ENCODE measurements around the gene IL1RAPL1. TPM values are rescaled to one million over a fixed set of nuclear protein-coding genes. Genes with fewer than 3 reads are reported as not detected.
A peak's percentile ranks its signal among the peaks of the same experiment; 100 is the strongest.

IL1RAPL1 gene
- polyA plus RNA-seq, 1 of the 3 experiments (the other 2 are of a cell fraction): 2.8 TPM

- no peak for DNase-seq
- Histone ChIP-seq H3F3A (replicated peaks; ENCODE audit: insufficient read depth) (peaks cover 39% of the 10 kb centered on the region), H3K79me2 (ENCODE audit: insufficient read depth) (0 out of 2 replicates have a peak, but pooled peaks cover 3% of the 10 kb centered on the region), H4K20me1 (ENCODE audit: insufficient read depth) (no peaks in the 10 kb centered on the region), H3K9me3 (no peaks in the 10 kb centered on the region; the same call in 1 of the 2 replicates), H3K36me3 (replicated peaks in 1 of 2; ENCODE audit: control insufficient read depth in 1 of 2, insufficient read depth in 2 of 2, low read length in 1 of 2) (no peaks in the 10 kb centered on the region), H3K27me3 (ENCODE audit: insufficient read depth) (no peaks in the 10 kb centered on the region), H3K4me3 (ENCODE audit: low read depth in 2 of 2, low read length in 1 of 2) (peak overlapping the region; percentile 14 to 24; a peak in 3 of 4 replicates), H2AFZ (ENCODE audit: low read depth) (no peak overlapping the region), H3K4me1 (ENCODE audit: control insufficient read depth in 1 of 2, insufficient read depth in 2 of 2, low read depth in 1 of 2, low read length in 1 of 2) (peaks cover 0 to 6% of the 10 kb centered on the region in 2 experiments; a peak in 3 of 4 replicates), H3K9me2 (no peaks in the 10 kb centered on the region), H3K4me2 (peak overlapping the region; percentile 69), H3K27ac (ENCODE audit: low read depth in 2 of 2, low read length in 1 of 2) (peak overlapping the region; percentile 84 to 97; a peak in 3 of 4 replicates), H3K9ac (peak overlapping the region; percentile 56)
- CTCF ChIA-PET: no interaction called here
- 0% methylated on average over 4 of the region's 4 CpGs for WGBS (ENCODE audit: low lambda C conversion rate)
- TF ChIP-seq EP300 (IDR thresholded peaks at IDR 0.05; ENCODE audit: borderline replicate concordance in 1 of 2, low read depth in 1 of 2, low read length in 1 of 2) (peak; percentile 26 to 97; a peak in 3 of 4 replicates), FOSL2 (IDR thresholded peaks at IDR 0.05; ENCODE audit: borderline replicate concordance, low read depth) (peak; percentile 98), NFIC (IDR thresholded peaks at IDR 0.05; ENCODE audit: borderline replicate concordance) (peak; percentile 91), TCF12 (IDR thresholded peaks at IDR 0.05) (peak; percentile 81), FOXM1 (IDR thresholded peaks at IDR 0.05; ENCODE audit: low read depth) (peak; percentile 83), FOXJ3 (CRISPR knock-in tag; IDR thresholded peaks at IDR 0.05) (no peak), SIN3A (IDR thresholded peaks at IDR 0.05; ENCODE audit: borderline replicate concordance, low read depth, low read length) (peak; percentile 4; the same call in 1 of the 2 replicates), NRF1 (IDR thresholded peaks at IDR 0.05; ENCODE audit: low read depth, low read length) (no peak), MEF2A (IDR thresholded peaks at IDR 0.05; ENCODE audit: borderline replicate concordance, low read depth) (peak; percentile 83), RXRA (IDR thresholded peaks at IDR 0.05; ENCODE audit: borderline replicate concordance, low read depth) (peak; percentile 93), POLR2AphosphoS5 (IDR thresholded peaks at IDR 0.05; ENCODE audit: low read depth, low read length) (peak; percentile 32; the same call in 1 of the 2 replicates), ELF1 (IDR thresholded peaks at IDR 0.05) (0 out of 2 replicates have a peak, but pooled peaks have one; percentile 15), JUND (IDR thresholded peaks at IDR 0.05) (peak; percentile 96), RAD21 (IDR thresholded peaks at IDR 0.05; ENCODE audit: low read length) (no peak), TEAD4 (IDR thresholded peaks at IDR 0.05; ENCODE audit: borderline replicate concordance, insufficient read depth) (peak; percentile 82), YY1 (IDR thresholded peaks at IDR 0.05; ENCODE audit: low read depth) (peak; percentile 43; the same call in 1 of the 2 replicates)
- TF ChIP-seq, protein P1, sequence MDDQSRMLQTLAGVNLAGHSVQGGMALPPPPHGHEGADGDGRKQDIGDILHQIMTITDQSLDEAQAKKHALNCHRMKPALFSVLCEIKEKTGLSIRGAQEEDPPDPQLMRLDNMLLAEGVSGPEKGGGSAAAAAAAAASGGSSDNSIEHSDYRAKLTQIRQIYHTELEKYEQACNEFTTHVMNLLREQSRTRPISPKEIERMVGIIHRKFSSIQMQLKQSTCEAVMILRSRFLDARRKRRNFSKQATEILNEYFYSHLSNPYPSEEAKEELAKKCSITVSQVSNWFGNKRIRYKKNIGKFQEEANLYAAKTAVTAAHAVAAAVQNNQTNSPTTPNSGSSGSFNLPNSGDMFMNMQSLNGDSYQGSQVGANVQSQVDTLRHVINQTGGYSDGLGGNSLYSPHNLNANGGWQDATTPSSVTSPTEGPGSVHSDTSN (IDR thresholded peaks at IDR 0.05): peak; percentile 81
- TF ChIP-seq, protein P2, sequence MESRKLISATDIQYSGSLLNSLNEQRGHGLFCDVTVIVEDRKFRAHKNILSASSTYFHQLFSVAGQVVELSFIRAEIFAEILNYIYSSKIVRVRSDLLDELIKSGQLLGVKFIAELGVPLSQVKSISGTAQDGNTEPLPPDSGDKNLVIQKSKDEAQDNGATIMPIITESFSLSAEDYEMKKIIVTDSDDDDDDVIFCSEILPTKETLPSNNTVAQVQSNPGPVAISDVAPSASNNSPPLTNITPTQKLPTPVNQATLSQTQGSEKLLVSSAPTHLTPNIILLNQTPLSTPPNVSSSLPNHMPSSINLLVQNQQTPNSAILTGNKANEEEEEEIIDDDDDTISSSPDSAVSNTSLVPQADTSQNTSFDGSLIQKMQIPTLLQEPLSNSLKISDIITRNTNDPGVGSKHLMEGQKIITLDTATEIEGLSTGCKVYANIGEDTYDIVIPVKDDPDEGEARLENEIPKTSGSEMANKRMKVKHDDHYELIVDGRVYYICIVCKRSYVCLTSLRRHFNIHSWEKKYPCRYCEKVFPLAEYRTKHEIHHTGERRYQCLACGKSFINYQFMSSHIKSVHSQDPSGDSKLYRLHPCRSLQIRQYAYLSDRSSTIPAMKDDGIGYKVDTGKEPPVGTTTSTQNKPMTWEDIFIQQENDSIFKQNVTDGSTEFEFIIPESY (IDR thresholded peaks at IDR 0.05; ENCODE audit: borderline replicate concordance, low read depth): 0 out of 2 replicates have a peak, but pooled peaks have one; percentile 73
- TF ChIP-seq, protein P3, sequence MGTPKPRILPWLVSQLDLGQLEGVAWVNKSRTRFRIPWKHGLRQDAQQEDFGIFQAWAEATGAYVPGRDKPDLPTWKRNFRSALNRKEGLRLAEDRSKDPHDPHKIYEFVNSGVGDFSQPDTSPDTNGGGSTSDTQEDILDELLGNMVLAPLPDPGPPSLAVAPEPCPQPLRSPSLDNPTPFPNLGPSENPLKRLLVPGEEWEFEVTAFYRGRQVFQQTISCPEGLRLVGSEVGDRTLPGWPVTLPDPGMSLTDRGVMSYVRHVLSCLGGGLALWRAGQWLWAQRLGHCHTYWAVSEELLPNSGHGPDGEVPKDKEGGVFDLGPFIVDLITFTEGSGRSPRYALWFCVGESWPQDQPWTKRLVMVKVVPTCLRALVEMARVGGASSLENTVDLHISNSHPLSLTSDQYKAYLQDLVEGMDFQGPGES (IDR thresholded peaks at IDR 0.05; ENCODE audit: low read depth, low read length): no peak
- TF ChIP-seq, protein P4, sequence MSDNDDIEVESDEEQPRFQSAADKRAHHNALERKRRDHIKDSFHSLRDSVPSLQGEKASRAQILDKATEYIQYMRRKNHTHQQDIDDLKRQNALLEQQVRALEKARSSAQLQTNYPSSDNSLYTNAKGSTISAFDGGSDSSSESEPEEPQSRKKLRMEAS (IDR thresholded peaks at IDR 0.05; ENCODE audit: low read depth): no peak
- TF ChIP-seq, protein P5, sequence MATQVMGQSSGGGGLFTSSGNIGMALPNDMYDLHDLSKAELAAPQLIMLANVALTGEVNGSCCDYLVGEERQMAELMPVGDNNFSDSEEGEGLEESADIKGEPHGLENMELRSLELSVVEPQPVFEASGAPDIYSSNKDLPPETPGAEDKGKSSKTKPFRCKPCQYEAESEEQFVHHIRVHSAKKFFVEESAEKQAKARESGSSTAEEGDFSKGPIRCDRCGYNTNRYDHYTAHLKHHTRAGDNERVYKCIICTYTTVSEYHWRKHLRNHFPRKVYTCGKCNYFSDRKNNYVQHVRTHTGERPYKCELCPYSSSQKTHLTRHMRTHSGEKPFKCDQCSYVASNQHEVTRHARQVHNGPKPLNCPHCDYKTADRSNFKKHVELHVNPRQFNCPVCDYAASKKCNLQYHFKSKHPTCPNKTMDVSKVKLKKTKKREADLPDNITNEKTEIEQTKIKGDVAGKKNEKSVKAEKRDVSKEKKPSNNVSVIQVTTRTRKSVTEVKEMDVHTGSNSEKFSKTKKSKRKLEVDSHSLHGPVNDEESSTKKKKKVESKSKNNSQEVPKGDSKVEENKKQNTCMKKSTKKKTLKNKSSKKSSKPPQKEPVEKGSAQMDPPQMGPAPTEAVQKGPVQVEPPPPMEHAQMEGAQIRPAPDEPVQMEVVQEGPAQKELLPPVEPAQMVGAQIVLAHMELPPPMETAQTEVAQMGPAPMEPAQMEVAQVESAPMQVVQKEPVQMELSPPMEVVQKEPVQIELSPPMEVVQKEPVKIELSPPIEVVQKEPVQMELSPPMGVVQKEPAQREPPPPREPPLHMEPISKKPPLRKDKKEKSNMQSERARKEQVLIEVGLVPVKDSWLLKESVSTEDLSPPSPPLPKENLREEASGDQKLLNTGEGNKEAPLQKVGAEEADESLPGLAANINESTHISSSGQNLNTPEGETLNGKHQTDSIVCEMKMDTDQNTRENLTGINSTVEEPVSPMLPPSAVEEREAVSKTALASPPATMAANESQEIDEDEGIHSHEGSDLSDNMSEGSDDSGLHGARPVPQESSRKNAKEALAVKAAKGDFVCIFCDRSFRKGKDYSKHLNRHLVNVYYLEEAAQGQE (IDR thresholded peaks at IDR 0.05; ENCODE audit: low read depth, low read length): peak; percentile 40; the same call in 1 of the 2 replicates
- POLR2A ChIA-PET: no interaction called here
Measured at GRCh38 chrX:29662759-29663503, 1075.7 kb downstream of the IL1RAPL1 start.

Data from SK-N-SH (cell line).